ENCODE measurements around the gene POLR2L.

The POLR2L gene

GRCh38 chr11:829176-829846 is 13.0 kb downstream of the POLR2L start:
- TF ChIP-seq CTCF (IDR thresholded peaks at IDR 0.05; ENCODE audit: insufficient read depth, low read depth, low read length, missing control alignments) = no peak
- no peak for DNase-seq (ENCODE audit: low read depth)
- peak overlapping the region; percentile 16; the same call in 1 of the 2 replicates for H3K4me3 ChIP-seq (ENCODE audit: low read depth, low read length)

- H3K4me3 ChIP-seq (ENCODE audit: low read depth, low read length) = no peak overlapping the region
- no peak for DNase-seq (ENCODE audit: low read depth)
Observed at GRCh38 chr11:828506-829175, 13.7 kb downstream of the POLR2L start.

GRCh38 chr11:827897-828192 is 14.5 kb downstream of the POLR2L start, which contains the start of gene CRACR2B:
TSS of gene CRACR2B (plus strand) at chr11:827919. CDS start at chr11:828608, 689 bp downstream.
- H3K4me3 ChIP-seq (ENCODE audit: low read depth, low read length) = peak within 1 kb of the TSS; percentile 75
- no peak for TF ChIP-seq CTCF (IDR thresholded peaks at IDR 0.05; ENCODE audit: insufficient read depth, low read depth, low read length, missing control alignments)
- DNase-seq (ENCODE audit: low read depth) = peak; percentile 62

More at GRCh38 chr11:828506-829175, 13.7 kb downstream of the POLR2L start:
- no peak for TF ChIP-seq CTCF (IDR thresholded peaks at IDR 0.05; ENCODE audit: insufficient read depth, low read depth, low read length, missing control alignments)

- TF ChIP-seq CTCF (IDR thresholded peaks at IDR 0.05; ENCODE audit: insufficient read depth, low read depth, low read length, missing control alignments) = no peak
- H3K4me3 ChIP-seq (ENCODE audit: low read depth, low read length) = peak overlapping the region; percentile 75
- DNase-seq (ENCODE audit: low read depth) = peak; percentile 86
Observed at GRCh38 chr11:827146-827896, 15.0 kb downstream of the POLR2L start.

GRCh38 chr11:826836-827145 is 15.5 kb downstream of the POLR2L start:
- TF ChIP-seq CTCF (IDR thresholded peaks at IDR 0.05; ENCODE audit: insufficient read depth, low read depth, low read length, missing control alignments) = no peak
- peak; percentile 46 for DNase-seq (ENCODE audit: low read depth)
- peak overlapping the region; percentile 75 for H3K4me3 ChIP-seq (ENCODE audit: low read depth, low read length)

GRCh38 chr11:826227-826621 is 16.1 kb downstream of the POLR2L start:
- no peak for TF ChIP-seq CTCF (IDR thresholded peaks at IDR 0.05; ENCODE audit: insufficient read depth, low read depth, low read length, missing control alignments)
- DNase-seq (ENCODE audit: low read depth) = no peak
- peak overlapping the region; percentile 75; the same call in 1 of the 2 replicates for H3K4me3 ChIP-seq (ENCODE audit: low read depth, low read length)
